HG03469 (cell line): ENCODE measurements around the gene GAS2.

Experiments
- ATAC-seq: cut with Tn5 transposase; IDR thresholded peaks from one replicate; pipeline ENCODE4 v1.9.1; 2021; ENCODE audit warnings: mild to moderate bottlenecking, moderate library complexity, moderate number of reproducible peaks; ENCODE audit not compliant: unreplicated experiment

The GAS2 gene

GRCh38 chr11:22723274-22723673, 56.9 kb downstream of the GAS2 start:
- ATAC-seq = no peak

DNA sequence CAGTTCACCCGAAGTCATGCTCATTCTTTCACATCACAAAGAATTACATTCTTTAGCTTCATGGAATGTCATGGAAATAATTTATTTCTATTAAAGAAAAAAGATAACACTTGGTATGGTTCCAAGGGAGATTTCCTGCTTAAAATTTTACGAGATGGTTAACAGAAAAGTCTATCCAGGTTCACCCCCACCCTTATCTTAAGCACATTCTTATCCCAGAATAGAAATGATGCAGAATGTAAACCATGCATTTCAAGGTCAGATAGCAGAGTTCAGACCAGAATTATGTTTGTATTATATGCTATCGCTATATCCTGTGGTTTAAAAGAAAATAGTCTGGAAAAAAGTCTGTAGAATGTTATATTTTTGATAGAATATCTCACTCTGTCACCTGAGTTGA, 58.7 kb downstream of the GAS2 start:
- no peak for ATAC-seq

DNA sequence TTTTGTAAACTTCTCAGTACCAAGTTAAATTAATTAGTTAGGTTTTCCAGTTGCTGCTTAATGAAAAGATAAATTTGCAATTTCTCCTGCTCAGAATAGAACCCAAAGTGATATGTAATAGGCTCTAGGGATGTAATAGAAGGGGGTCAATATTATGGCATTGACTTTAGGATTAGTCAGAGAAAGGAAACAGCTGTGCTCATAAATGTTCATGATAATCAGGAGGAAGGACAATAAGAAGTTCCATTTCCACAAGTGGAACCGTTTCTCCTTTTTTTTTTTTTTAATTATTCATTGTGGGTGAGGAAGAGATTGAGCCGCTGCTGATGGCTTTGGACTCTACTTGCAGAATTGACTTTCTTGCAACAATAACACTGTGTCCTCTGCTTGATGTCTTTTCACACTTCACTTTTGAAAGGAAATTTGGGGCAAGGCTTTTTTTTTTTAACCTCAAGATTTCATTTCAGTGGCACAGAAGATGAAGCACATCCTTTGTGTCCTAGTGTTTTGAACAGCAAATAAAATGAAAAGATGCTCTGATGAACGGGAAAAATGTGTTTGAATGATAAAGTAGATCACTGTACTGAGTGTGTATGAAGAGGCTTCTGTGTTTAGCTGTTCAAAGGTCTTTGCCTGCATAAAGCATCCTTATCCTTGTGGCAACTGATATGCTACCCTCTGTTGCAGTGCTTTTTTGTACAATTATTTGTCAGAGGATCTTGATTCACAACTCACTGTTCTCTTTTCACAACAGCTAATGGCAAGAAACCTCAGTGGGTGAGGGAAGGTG, 62.4 kb downstream of the GAS2 start:
- ATAC-seq = no peak

- ATAC-seq = peak; percentile 66
These were observed 63.9 kb downstream of the GAS2 start for GRCh38 chr11:22730319-22730718.

GRCh38 chr11:22732588-22732987, 66.2 kb downstream of the GAS2 start:
- no peak for ATAC-seq

DNA sequence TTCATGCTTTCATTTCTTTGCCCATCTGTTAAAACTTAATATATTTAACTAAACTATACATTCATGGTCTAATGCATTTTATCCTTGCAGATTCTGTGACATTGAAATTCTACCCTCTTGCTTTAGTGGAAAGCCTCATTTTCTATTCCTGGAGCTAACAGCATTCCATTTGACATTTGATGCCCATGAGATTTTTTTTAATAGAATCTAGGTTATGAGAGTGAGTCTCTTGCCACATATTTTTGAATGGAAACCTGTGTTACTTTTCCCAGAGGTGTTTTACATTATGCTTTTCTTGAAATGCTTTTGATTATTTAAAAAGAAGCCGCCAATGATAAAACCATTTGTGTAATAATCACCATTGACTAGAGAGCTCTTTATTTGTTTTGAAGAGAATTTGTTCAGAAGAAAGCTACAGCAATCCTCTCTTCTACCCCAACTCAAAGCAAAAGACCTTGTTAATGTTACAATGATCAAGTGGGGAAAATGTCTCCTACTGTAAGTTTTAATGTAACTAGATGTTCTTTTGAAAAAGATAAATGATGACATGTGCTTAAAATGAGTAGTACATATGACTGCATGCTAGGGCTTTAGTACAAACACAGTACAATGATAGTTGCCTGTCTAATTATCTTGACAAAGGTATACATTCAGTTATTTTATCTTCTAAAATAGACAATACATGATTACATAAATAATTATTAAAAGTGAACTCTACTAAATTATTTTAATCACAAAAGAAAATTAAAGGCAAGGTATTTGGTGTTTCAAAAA, 67.3 kb downstream of the GAS2 start:
- ATAC-seq = no peak

DNA sequence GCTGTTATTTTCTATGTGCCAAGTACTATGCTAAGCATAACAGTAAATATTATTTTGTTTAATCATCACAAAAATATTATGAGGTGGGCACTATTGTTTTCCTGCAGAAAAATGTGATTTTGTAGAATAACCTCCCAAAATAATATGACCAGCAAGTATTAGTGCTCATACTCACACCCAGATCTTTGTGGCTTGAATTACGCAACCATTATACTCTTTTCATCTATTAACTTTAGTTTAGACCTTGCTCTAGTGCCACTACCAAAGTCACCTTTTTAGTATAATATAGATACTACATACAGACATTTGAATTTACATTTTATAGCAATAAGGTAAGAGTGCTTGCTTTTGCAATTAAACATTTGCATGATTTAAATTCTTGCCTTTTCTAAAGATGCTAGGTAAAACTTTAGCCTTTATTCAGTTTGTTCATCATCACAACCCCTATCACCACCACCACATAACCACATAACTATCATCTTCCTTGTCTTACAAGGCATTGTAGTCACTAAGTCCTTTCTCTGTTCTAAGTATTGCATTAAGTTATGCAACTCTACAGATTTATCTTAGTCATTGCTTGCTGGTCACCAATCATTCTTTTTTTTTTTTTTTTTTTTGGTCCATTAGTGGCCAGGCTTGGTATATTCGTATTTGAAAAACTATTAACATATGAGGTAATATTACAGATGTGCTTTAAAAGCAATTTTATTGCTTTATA, 68.4 kb downstream of the GAS2 start:
- no peak for ATAC-seq

DNA sequence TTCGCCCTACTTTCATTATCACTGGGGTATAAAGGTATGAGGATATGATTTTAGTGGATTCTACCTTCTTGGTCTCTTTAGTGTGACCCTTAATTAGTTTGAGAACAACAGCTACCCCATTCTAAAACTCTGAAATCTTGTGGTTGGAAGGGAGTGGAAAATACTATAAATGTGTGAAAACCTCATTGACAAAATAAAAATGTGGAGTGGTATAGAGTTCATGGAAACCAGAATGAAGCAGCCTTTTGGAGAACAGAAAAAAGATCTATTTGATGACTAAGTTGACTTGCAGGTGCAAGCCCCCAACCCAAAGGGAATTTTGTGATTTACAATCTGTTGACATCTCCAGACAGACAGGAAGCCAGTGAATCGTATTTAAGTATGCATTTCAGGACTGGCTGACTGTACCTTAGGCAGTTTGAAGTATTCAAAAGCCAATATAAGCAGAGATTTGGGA, 75.8 kb downstream of the GAS2 start:
- ATAC-seq = no peak

DNA sequence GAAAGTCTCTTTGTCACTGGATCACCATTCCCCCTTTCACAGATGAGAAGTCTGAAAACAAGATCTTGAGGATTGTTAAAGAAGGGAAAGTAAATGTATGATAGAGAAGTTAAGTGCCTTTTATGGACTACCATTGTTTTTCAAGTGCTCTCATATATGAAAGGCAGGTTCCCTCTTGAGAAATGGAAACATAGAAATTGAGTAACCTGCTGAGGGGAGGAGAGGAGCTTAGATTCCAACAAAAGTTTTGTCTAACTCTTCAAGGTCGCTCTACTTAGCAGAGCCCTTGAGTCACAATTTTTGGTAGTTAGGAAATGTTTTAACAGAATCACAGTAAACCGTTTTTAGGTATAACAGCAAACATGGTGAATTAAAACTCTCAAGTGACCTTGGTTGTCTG, 83.1 kb downstream of the GAS2 start:
- ATAC-seq = no peak

DNA sequence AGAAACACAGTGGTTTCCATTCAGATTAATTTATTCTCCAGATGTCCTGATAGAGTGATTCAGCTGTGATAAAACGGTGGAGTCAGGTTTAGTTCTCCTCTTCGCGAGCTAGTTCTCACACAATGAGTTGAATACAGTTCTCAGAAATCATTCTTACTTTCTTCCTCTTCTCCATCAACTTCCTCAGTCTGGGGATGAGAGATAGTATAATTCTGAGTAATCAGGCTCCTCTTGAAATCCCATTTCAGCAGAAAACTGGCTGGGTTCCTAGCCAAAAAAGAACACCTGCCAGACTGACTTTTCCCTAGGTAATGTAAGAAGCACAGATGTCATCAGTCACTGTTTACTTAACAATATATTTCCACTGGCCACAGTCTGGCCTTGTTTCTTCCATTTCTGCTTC, 86.5 kb downstream of the GAS2 start:
- no peak for ATAC-seq

GRCh38 chr11:22753416-22753815, 87.0 kb downstream of the GAS2 start:
- no peak for ATAC-seq

DNA sequence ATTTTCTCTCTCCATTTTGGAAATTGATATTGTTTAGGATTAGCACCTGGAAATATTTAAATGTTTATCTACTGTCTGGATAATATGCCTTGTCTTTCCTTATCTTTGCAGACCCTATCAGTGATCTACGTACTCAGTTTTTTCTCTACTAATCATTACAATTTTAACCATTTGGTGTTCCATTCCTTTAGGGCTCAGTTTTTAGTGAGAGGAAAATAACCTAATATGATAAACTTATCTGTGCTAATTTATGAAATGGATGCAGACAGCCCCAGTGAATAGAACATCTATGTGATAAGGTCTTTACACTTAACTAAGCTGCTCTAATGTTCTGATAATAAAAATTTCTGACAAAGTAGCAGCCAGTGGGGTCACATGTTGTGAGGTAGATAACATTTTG, 94.7 kb downstream of the GAS2 start:
- no peak for ATAC-seq

DNA sequence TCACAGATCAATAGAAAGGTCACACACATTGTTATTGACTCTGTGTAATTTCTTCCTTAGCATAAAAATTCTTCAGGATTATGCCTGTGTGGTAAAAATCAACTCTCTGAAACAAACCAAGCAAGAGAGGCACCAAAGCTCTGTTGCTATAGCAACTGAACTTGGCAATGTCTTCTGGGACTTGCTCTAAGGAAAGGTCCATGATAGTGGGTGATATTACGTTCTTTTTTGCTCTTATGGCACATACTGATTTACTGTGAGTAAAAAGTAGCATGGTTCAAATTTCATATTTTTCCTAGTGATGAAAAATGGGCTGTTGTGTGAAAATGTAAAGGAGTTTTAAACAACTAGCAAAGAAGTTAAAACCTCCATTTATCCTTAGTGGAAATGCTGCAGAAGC, 96.8 kb downstream of the GAS2 start:
- ATAC-seq = no peak

DNA sequence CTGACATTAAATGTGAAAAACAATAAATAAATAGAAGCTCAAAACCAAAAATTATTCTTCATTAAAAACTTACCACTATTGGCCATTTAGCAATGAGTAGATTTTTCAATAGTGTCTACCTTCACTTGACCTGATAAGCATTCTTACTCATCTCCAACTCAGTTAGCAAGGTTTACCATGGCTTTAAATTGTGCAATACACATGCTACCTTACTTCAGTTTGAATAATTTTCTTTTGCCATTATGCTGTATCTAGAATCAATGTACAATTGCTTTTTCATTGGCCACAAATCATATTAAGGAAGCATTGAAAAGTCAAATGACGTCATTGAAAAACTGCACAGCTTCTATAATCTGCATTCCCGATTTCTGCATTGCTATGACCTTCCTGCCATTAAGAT, 98.3 kb downstream of the GAS2 start:
- no peak for ATAC-seq

DNA sequence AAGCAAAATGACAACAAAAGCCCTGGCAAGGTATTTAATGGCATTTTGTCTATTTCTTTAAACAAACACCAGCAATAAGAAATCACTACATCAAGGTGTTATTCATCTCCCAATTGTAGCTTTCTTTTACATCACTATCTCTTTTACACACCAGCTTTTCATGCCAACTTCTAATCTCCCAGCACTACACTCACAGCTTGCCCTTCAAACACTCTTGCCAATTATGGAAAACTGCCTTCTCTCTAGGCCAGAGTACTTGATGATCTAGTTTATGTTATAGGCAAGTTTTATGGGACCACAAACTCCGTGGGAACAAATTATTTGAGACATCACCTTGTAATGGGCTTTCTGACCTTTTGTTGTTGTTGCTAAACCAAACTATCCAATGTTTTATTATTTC, 101.9 kb downstream of the GAS2 start:
- ATAC-seq = no peak

GRCh38 chr11:22769081-22769480, 102.7 kb downstream of the GAS2 start:
- no peak for ATAC-seq

DNA sequence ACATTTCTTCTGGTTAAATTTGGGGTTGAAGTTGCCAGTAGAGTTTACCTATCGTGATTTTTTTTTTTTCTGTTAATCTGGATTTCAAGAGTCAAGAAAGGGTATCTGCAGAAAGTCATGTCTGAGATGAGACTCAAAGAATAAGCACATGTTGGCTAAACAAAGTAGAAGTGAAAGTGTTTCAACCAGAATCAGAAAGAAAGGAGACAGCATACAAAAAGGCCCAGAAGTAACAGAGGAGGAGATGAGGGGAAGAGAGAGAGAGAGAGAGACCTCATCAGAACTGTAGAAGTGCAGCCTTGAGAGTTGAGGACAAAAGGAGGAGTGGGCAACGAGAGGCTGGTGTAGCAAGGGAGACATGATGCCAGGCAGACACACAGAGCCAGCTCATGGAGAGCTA, 108.3 kb downstream of the GAS2 start:
- peak; percentile 59 for ATAC-seq

- ATAC-seq = no peak
These were observed 108.8 kb downstream of the GAS2 start for GRCh38 chr11:22775248-22775647.

GRCh38 chr11:22778642-22779041, 112.2 kb downstream of the GAS2 start:
- no peak for ATAC-seq

GRCh38 chr11:22779850-22780249, 113.4 kb downstream of the GAS2 start:
- no peak for ATAC-seq

GRCh38 chr11:22780952-22781593, 114.7 kb downstream of the GAS2 start:
- ATAC-seq = peak; percentile 79
